Measurements from ENCODE around the gene TGM2. TPM values are rescaled to one million over a fixed set of nuclear protein-coding genes. Genes with fewer than 3 reads are reported as not detected.

The TGM2 gene
- polyA plus RNA-seq, 1 donor from 2014 or later: not detected

GRCh38 chr20:38170219-38170825 is 5.3 kb upstream of the TGM2 start:
- Histone ChIP-seq H3K9ac (ENCODE audit: low read length) (no peak overlapping the region), H3K4me2 (ENCODE audit: low read length) (no peak overlapping the region), H3F3A (ENCODE audit: insufficient read depth, low read length, poor library complexity, severe bottlenecking) (no peaks in the 10 kb centered on the region), H2AFZ (ENCODE audit: low read depth, low read length) (no peak overlapping the region), H3K27ac (ENCODE audit: low read length) (no peak overlapping the region), H3K27me3 (ENCODE audit: insufficient read depth, low read depth, low read length) (peaks cover 5% of the 10 kb centered on the region), H3K36me3 (ENCODE audit: insufficient read depth, low read length) (no peaks in the 10 kb centered on the region), H4K20me1 (ENCODE audit: insufficient read depth) (no peaks in the 10 kb centered on the region), H3K4me3 (ENCODE audit: low read length) (no peak overlapping the region), H3K9me3 (ENCODE audit: low read length) (no peaks in the 10 kb centered on the region), H3K79me2 (replicated peaks; ENCODE audit: insufficient read depth, low read length) (no peaks in the 10 kb centered on the region), H3K9me2 (ENCODE audit: insufficient read depth, low read length) (no peaks in the 10 kb centered on the region)
- TF ChIP-seq POLR2AphosphoS5 (IDR thresholded peaks at IDR 0.05) (no peak), REST (IDR thresholded peaks at IDR 0.05; ENCODE audit: borderline replicate concordance) (no peak), RAD21 (conservative IDR thresholded peaks at IDR 0.05) (no peak), CTCF (IDR thresholded peaks at IDR 0.05; ENCODE audit: poor library complexity, severe bottlenecking) (no peak), SMC3 (conservative IDR thresholded peaks at IDR 0.05; ENCODE audit: poor library complexity) (no peak), EZH2 (IDR thresholded peaks at IDR 0.05; ENCODE audit: borderline replicate concordance, insufficient read depth, low read length, poor library complexity, severe bottlenecking) (no peak), MXI1 (conservative IDR thresholded peaks at IDR 0.05; ENCODE audit: poor library complexity, severe bottlenecking) (no peak), EP300 (conservative IDR thresholded peaks at IDR 0.05; ENCODE audit: poor library complexity, severe bottlenecking) (no peak), TAF1 (IDR thresholded peaks at IDR 0.05; ENCODE audit: low read depth) (no peak)

- Histone ChIP-seq H3K4me3 (ENCODE audit: low read length) (no peak overlapping the region), H3K27ac (ENCODE audit: low read length) (no peak overlapping the region), H3K36me3 (ENCODE audit: insufficient read depth, low read length) (no peaks in the 10 kb centered on the region), H3K9ac (ENCODE audit: low read length) (no peak overlapping the region), H3K4me2 (ENCODE audit: low read length) (no peak overlapping the region), H3K27me3 (ENCODE audit: insufficient read depth, low read depth, low read length) (peaks cover 6% of the 10 kb centered on the region), H3K9me2 (ENCODE audit: insufficient read depth, low read length) (no peaks in the 10 kb centered on the region), H3K9me3 (ENCODE audit: low read length) (no peaks in the 10 kb centered on the region), H3K79me2 (replicated peaks; ENCODE audit: insufficient read depth, low read length) (no peaks in the 10 kb centered on the region), H3F3A (ENCODE audit: insufficient read depth, low read length, poor library complexity, severe bottlenecking) (no peaks in the 10 kb centered on the region), H2AFZ (ENCODE audit: low read depth, low read length) (no peak overlapping the region), H4K20me1 (ENCODE audit: insufficient read depth) (no peaks in the 10 kb centered on the region)
- TF ChIP-seq POLR2AphosphoS5 (IDR thresholded peaks at IDR 0.05) (no peak), MXI1 (conservative IDR thresholded peaks at IDR 0.05; ENCODE audit: poor library complexity, severe bottlenecking) (no peak), CTCF (IDR thresholded peaks at IDR 0.05; ENCODE audit: poor library complexity, severe bottlenecking) (no peak), TAF1 (IDR thresholded peaks at IDR 0.05; ENCODE audit: low read depth) (no peak), SMC3 (conservative IDR thresholded peaks at IDR 0.05; ENCODE audit: poor library complexity) (no peak), RAD21 (conservative IDR thresholded peaks at IDR 0.05) (no peak), EP300 (conservative IDR thresholded peaks at IDR 0.05; ENCODE audit: poor library complexity, severe bottlenecking) (no peak), EZH2 (IDR thresholded peaks at IDR 0.05; ENCODE audit: borderline replicate concordance, insufficient read depth, low read length, poor library complexity, severe bottlenecking) (no peak), REST (IDR thresholded peaks at IDR 0.05; ENCODE audit: borderline replicate concordance) (no peak)
Observed at GRCh38 chr20:38169636-38170193, 4.6 kb upstream of the TGM2 start.

Measured in neural cell (in vitro differentiated cells).